H1 (cell line): ENCODE measurements around the gene PRMT9. TPM values are rescaled to one million over a fixed set of nuclear protein-coding genes. Genes with fewer than 3 reads are reported as not detected.

Experiments
- CTCF ChIA-PET: fragments of 300-600 bp; sonication (Branson Sonifier 250); formaldehyde crosslinking; loops from one replicate; lab custom pipeline; 2021; ENCODE audit not compliant: partially characterized antibody; lab: Charles Lee
- POLR2A ChIA-PET: fragments of 300-600 bp; sonication (Branson Sonifier 250); formaldehyde crosslinking; loops from one replicate; lab custom pipeline; 2021; ENCODE audit warnings: inconsistent platforms; ENCODE audit not compliant: partially characterized antibody; lab: Charles Lee
- DNase-seq, 2 experiments: peaks; one replicate each; pipeline versions ENCODE4 v3.0.0 to v3.0.0-alpha.2; 2010 to 2022; ENCODE audit warnings: low spot score in 2 of 2, low read depth in 1 of 2, mixed read lengths in 1 of 2
- FAIRE-seq: peaks from 2 replicates; lab custom pipeline; 2011; peaks lifted over from hg19 to GRCh38; lab: Jason Lieb, UNC
- H2AFZ ChIP-seq: 2 replicates; pipeline ENCODE4 v1.8.1; 2012; ENCODE audit warnings: low read length, inconsistent platforms
- H2AK5ac ChIP-seq: 2 replicates; pipeline ENCODE4 v1.6.1; 2013; ENCODE audit warnings: low read depth, low read length
- H2BK120ac ChIP-seq: replicated peaks from 2 replicates; pipeline ENCODE3; 2013; ENCODE audit warnings: low read depth, low read length, inconsistent platforms
- H2BK12ac ChIP-seq: 2 replicates; pipeline ENCODE4 v1.6.1; 2013; ENCODE audit warnings: low read depth, low read length
- H2BK15ac ChIP-seq: 2 replicates; pipeline ENCODE4 v1.6.1; 2013; ENCODE audit warnings: low read length
- H2BK20ac ChIP-seq: 2 replicates; pipeline ENCODE4 v1.6.1; 2013; ENCODE audit warnings: low read length
- H2BK5ac ChIP-seq: 2 replicates; pipeline ENCODE4 v1.6.1; 2013; ENCODE audit warnings: low read depth, low read length
- H3K14ac ChIP-seq: 2 replicates; pipeline ENCODE4 v1.6.1; 2013; ENCODE audit warnings: inconsistent platforms; ENCODE audit not compliant: insufficient read length
- H3K18ac ChIP-seq: 2 replicates; pipeline ENCODE4 v1.6.1; 2013; ENCODE audit warnings: low read length; ENCODE audit errors: extremely low read depth
- H3K23ac ChIP-seq: 2 replicates; pipeline ENCODE4 v1.6.1; 2013; ENCODE audit warnings: inconsistent platforms; ENCODE audit not compliant: insufficient read length
- H3K23me2 ChIP-seq: 2 replicates; pipeline ENCODE4 v1.6.1; 2013; ENCODE audit warnings: low read depth, low read length
- H3K27ac ChIP-seq: 2 replicates; pipeline ENCODE4 v1.6.1; 2011; ENCODE audit warnings: low read depth, low read length, inconsistent platforms
- H3K27me3 ChIP-seq, 4 experiments: replicated peaks in 1 of 4; 1 replicate in 1 of 4; 2 replicates in 3 of 4; pipeline versions ENCODE4 v1.6.1 to v1.8.1; 2011 to 2013; ENCODE audit warnings: low read length in 3 of 4, mild to moderate bottlenecking in 3 of 4, inconsistent platforms in 2 of 4, mixed read lengths in 2 of 4, moderate library complexity in 1 of 4; ENCODE audit not compliant: control insufficient read depth in 3 of 4, insufficient read depth in 3 of 4; ENCODE audit errors: extremely low read depth in 1 of 4
- H3K36me3 ChIP-seq, 4 experiments: 2 replicates each; pipeline versions ENCODE4 v1.6.1 to v1.8.1; 2011 to 2013; ENCODE audit warnings: mild to moderate bottlenecking in 4 of 4, low read length in 3 of 4, moderate library complexity in 2 of 4, control low read depth in 1 of 4, inconsistent platforms in 1 of 4; ENCODE audit not compliant: insufficient read depth in 4 of 4, control insufficient read depth in 2 of 4
- H3K4ac ChIP-seq: replicated peaks from 2 replicates; pipeline ENCODE3; 2013; ENCODE audit warnings: low read length, low read depth, mixed read lengths, inconsistent platforms; ENCODE audit not compliant: insufficient read length
- H3K4me1 ChIP-seq, 4 experiments: replicated peaks in 1 of 4; 1 replicate in 1 of 4; 2 replicates in 3 of 4; pipeline versions ENCODE4 v1.6.1 to v1.8.1; 2011 to 2013; ENCODE audit warnings: low read length in 3 of 4, inconsistent platforms in 2 of 4, mixed read lengths in 1 of 4; ENCODE audit not compliant: insufficient read depth in 4 of 4, control insufficient read depth in 3 of 4
- H3K4me2 ChIP-seq, 2 experiments: 2 replicates each; pipeline versions ENCODE4 v1.6.1 to v1.8.1; 2011 to 2013; ENCODE audit warnings: low read depth in 2 of 2, low read length in 2 of 2, control low read depth in 1 of 2, inconsistent platforms in 1 of 2, mild to moderate bottlenecking in 1 of 2; ENCODE audit not compliant: insufficient read depth in 1 of 2
- H3K4me3 ChIP-seq, 4 experiments: fragments of 200-600, 300-600 bp in 1 of 4; sonication (generic), shearing (Covaris generic), sonication (Bioruptor Twin) in 1 of 4; 2 replicates each; pipeline versions ENCODE4 v1.5.1 to v1.8.1; 2011 to 2016; ENCODE audit warnings: low read length in 4 of 4, low read depth in 3 of 4, control low read depth in 2 of 4, inconsistent platforms in 2 of 4, mild to moderate bottlenecking in 2 of 4, mixed read lengths in 1 of 4, moderate library complexity in 1 of 4; ENCODE audit not compliant: insufficient read depth in 2 of 4; ENCODE audit errors: extremely low read depth in 1 of 4
- H3K56ac ChIP-seq: replicated peaks from 2 replicates; pipeline ENCODE3; 2013; ENCODE audit warnings: low read depth, mild to moderate bottlenecking, mixed read lengths, low read length, inconsistent platforms; ENCODE audit not compliant: insufficient read length
- H3K79me1 ChIP-seq: 2 replicates; pipeline ENCODE4 v1.6.1; 2013; ENCODE audit warnings: low read depth, low read length, control low read depth
- H3K79me2 ChIP-seq, 2 experiments: 2 replicates each; pipeline versions ENCODE4 v1.6.1 to v1.8.1; 2012 to 2013; ENCODE audit warnings: low read length in 2 of 2, mild to moderate bottlenecking in 2 of 2, inconsistent platforms in 1 of 2; ENCODE audit not compliant: insufficient read depth in 2 of 2, control insufficient read depth in 1 of 2
- H3K9ac ChIP-seq, 4 experiments: replicated peaks in 1 of 4; 1 replicate in 1 of 4; 2 replicates in 3 of 4; pipeline versions ENCODE4 v1.6.1 to v1.8.1; 2011 to 2013; ENCODE audit warnings: low read depth in 3 of 4, low read length in 3 of 4, control low read depth in 2 of 4, mild to moderate bottlenecking in 2 of 4, moderate library complexity in 2 of 4, inconsistent platforms in 1 of 4; ENCODE audit errors: extremely low read depth in 1 of 4
- H3K9me3 ChIP-seq, 2 experiments: 2 replicates each; pipeline versions ENCODE4 v1.6.1 to v1.8.1; 2012 to 2013; ENCODE audit warnings: mild to moderate bottlenecking in 2 of 2, moderate library complexity in 2 of 2, control low read depth in 1 of 2, inconsistent platforms in 1 of 2, low read depth in 1 of 2, low read length in 1 of 2, mixed read lengths in 1 of 2; ENCODE audit not compliant: insufficient read depth in 2 of 2
- H4K20me1 ChIP-seq, 2 experiments: replicated peaks in 1 of 2; 2 replicates each; pipeline versions ENCODE3 to v1.8.1; 2011 to 2013; ENCODE audit warnings: inconsistent platforms in 2 of 2, low read length in 2 of 2, mild to moderate bottlenecking in 1 of 2; ENCODE audit not compliant: insufficient read depth in 2 of 2, control insufficient read depth in 1 of 2
- H4K5ac ChIP-seq: 2 replicates; pipeline ENCODE4 v1.6.1; 2013; ENCODE audit warnings: low read length, low read depth, mixed read lengths, inconsistent platforms; ENCODE audit not compliant: insufficient read length
- H4K8ac ChIP-seq: 2 replicates; pipeline ENCODE4 v1.8.0; 2013; ENCODE audit warnings: mild to moderate bottlenecking, moderate library complexity, low read length, inconsistent platforms; ENCODE audit not compliant: insufficient read depth; ENCODE audit errors: extremely low read depth
- H4K91ac ChIP-seq: replicated peaks from 2 replicates; pipeline ENCODE3; 2013; ENCODE audit warnings: low read length, mixed read lengths, inconsistent platforms; ENCODE audit not compliant: insufficient read length
- CBX5 ChIP-seq: fragments of 300-800, 300-1000 bp; sonication (generic); IDR thresholded peaks from 2 replicates; pipeline ENCODE4 v1.7.1; 2016; ENCODE audit warnings: antibody characterized with exemption, low read length, low read depth
- CHD1 ChIP-seq: IDR thresholded peaks from 2 replicates; pipeline ENCODE4 v1.6.1; 2012; ENCODE audit warnings: low read depth, low read length, improper control_type of control experiment
- EGR1 ChIP-seq: IDR thresholded peaks from 2 replicates; pipeline ENCODE4 v1.6.1; 2011; ENCODE audit warnings: low read depth, low read length, borderline replicate concordance
- EP300 ChIP-seq, 2 experiments: IDR thresholded peaks; 1 replicate in 1 of 2; 2 replicates in 1 of 2; pipeline ENCODE4 v1.6.1; 2011 to 2012; ENCODE audit warnings: low read depth in 2 of 2, low read length in 2 of 2, mild to moderate bottlenecking in 2 of 2, borderline replicate concordance in 1 of 2, inconsistent platforms in 1 of 2, moderate library complexity in 1 of 2
- EZH2 ChIP-seq: fragments of 200-600 bp; sonication (generic); IDR thresholded peaks from 2 replicates; pipeline ENCODE4 v1.7.1; 2012; ENCODE audit warnings: low read depth, mild to moderate bottlenecking, moderate library complexity, low read length, inconsistent platforms; ENCODE audit not compliant: severe bottlenecking
- JUN ChIP-seq: IDR thresholded peaks from 2 replicates; pipeline ENCODE4 v1.6.1; 2011; ENCODE audit warnings: low read depth, mild to moderate bottlenecking, improper control_type of control experiment, low read length
- NRF1 ChIP-seq: IDR thresholded peaks from 2 replicates; pipeline ENCODE4 v1.6.1; 2011; ENCODE audit warnings: mild to moderate bottlenecking, low read depth, low read length, improper control_type of control experiment
- POLR2A ChIP-seq, 2 experiments: IDR thresholded peaks; 1 replicate in 1 of 2; 2 replicates in 1 of 2; pipeline ENCODE4 v1.6.1; 2011; ENCODE audit warnings: low read depth in 2 of 2, low read length in 2 of 2, mild to moderate bottlenecking in 2 of 2; ENCODE audit errors: control extremely low read depth in 1 of 2
- POLR2AphosphoS5 ChIP-seq: IDR thresholded peaks from 2 replicates; pipeline ENCODE4 v1.6.1; 2011; ENCODE audit warnings: low read depth, low read length
- POU5F1 ChIP-seq: IDR thresholded peaks from 2 replicates; pipeline ENCODE4 v1.6.1; 2011; ENCODE audit warnings: low read depth, mild to moderate bottlenecking, low read length, moderate library complexity
- RFX5 ChIP-seq: IDR thresholded peaks from 2 replicates; pipeline ENCODE4 v1.6.1; 2011; ENCODE audit warnings: low read depth, low read length, improper control_type of control experiment, borderline replicate concordance
- SAP30 ChIP-seq: fragments of 300-600 bp; sonication (generic); IDR thresholded peaks from 2 replicates; pipeline ENCODE4 v1.7.1; 2012; ENCODE audit warnings: low read length, moderate library complexity, mild to moderate bottlenecking, inconsistent platforms; ENCODE audit not compliant: insufficient read depth, insufficient replicate concordance
- SIX5 ChIP-seq: IDR thresholded peaks from 2 replicates; pipeline ENCODE4 v1.6.1; 2011; ENCODE audit warnings: mild to moderate bottlenecking, low read depth, low read length
- SP1 ChIP-seq: IDR thresholded peaks from 2 replicates; pipeline ENCODE4 v1.6.1; 2011; ENCODE audit warnings: low read depth, low read length
- SP4 ChIP-seq: IDR thresholded peaks from 2 replicates; pipeline ENCODE4 v1.6.1; 2012; ENCODE audit warnings: low read length, inconsistent platforms
- SUZ12 ChIP-seq: fragments of 200-600 bp; sonication (generic); IDR thresholded peaks from 2 replicates; pipeline ENCODE4 v1.6.1; 2012; ENCODE audit warnings: mild to moderate bottlenecking, inconsistent platforms, low read length, moderate library complexity, mixed read lengths
- WGBS, 2 experiments: shearing (Covaris generic) in 1 of 2; methylation state at CpG; one replicate each; pipeline versions ENCODE4 v1.1.6 to v1.1.7; 2013 to 2015; ENCODE audit warnings: low lambda C conversion rate in 2 of 2, mixed read lengths in 2 of 2, inconsistent platforms in 1 of 2, low coverage in 1 of 2, missing lambda C conversion rate in 1 of 2; ENCODE audit not compliant: insufficient replicate concordance in 2 of 2, insufficient coverage in 1 of 2, insufficient read length in 1 of 2; ENCODE audit errors: extremely low coverage in 1 of 2, missing lambda C conversion rate in 1 of 2; 5-methylcytosine and 5-hydroxymethylcytosine counted together
- polyA plus RNA-seq, 7 experiments: library from polyadenylated mRNA; depleted of rRNA in 3 of 7; stranded (reverse) in 5 of 7; unstranded in 2 of 7; fragments of >200 nt in 5 of 7; fragments of 200-250 nt in 2 of 7; gene quantifications; 1 replicate in 5 of 7; 2 replicates in 1 of 7; 4 replicates in 1 of 7; pipeline versions ENCODE4 v1.2.1 to v1.2.3, GENCODE V29; 2011 to 2013; ENCODE audit warnings: missing spikeins in 2 of 7, mixed read lengths in 2 of 7
- total RNA-seq: library from RNA; stranded (reverse); fragmentation: NEBNext Ultra II Directional; extraction: Animal tissue kit (Norgen Biotek cat#: 25700); gene quantifications from 2 replicates; pipeline ENCODE4 v1.2.1, GENCODE V29; 2021

The PRMT9 gene
- total and polyA plus RNA-seq, 2 of the 8 experiments (the other 6 are each of a cell fraction or from before 2014, with no cell fraction given) = 3.8 to 9.6 TPM

GRCh38 chr4:147610686-147611085 lies 73.3 kb downstream of the PRMT9 start:
- Histone ChIP-seq H4K20me1 (no peaks in the 10 kb centered on the region), H3K4me2 (no peak overlapping the region), H4K5ac (no peak overlapping the region), H3K9me3 (no peaks in the 10 kb centered on the region), H2AFZ (no peak overlapping the region), H2BK12ac (no peak overlapping the region), H3K36me3 (no peaks in the 10 kb centered on the region), H3K18ac (no peak overlapping the region), H3K4me1 (no peaks in the 10 kb centered on the region), H3K27me3 (no peaks in the 10 kb centered on the region), H2AK5ac (no peak overlapping the region), H3K14ac (no peak overlapping the region), H2BK20ac (no peak overlapping the region), H3K79me1 (no peaks in the 10 kb centered on the region), H3K4me3 (no peak overlapping the region), H3K23ac (no peak overlapping the region), H4K8ac (no peak overlapping the region), H3K23me2 (no peaks in the 10 kb centered on the region), H4K91ac (no peak overlapping the region), H3K27ac (no peak overlapping the region), H3K56ac (no peak overlapping the region), H3K9ac (no peak overlapping the region), H2BK5ac (no peak overlapping the region), H2BK15ac (no peak overlapping the region), H3K4ac (no peak overlapping the region), H2BK120ac (no peak overlapping the region), H3K79me2 (no peaks in the 10 kb centered on the region)
- ChIA-PET CTCF (interaction anchor here (0.6 kb wide), 2 partner anchors 13 to 258 kb away, joined by 4 read pairs; no protein-coding TSS in a partner anchor), POLR2A (no interaction called here)
- DNase-seq (no peak), FAIRE-seq (no peak)
- TF ChIP-seq CHD1 = no peak
- no peak for TF ChIP-seq POU5F1
- no peak for TF ChIP-seq EGR1
- no peak for TF ChIP-seq RFX5
- no peak for TF ChIP-seq POLR2A (IDR thresholded peaks at IDR 0.05; ENCODE audit: control extremely low read depth in 1 of 2, low read depth in 2 of 2, low read length in 2 of 2)
- no peak for TF ChIP-seq POLR2AphosphoS5
- TF ChIP-seq SAP30 = no peak
- no peak for TF ChIP-seq SUZ12
- TF ChIP-seq SP4 = no peak
- no peak for TF ChIP-seq EZH2
- TF ChIP-seq CBX5 = no peak
- TF ChIP-seq SP1 = no peak
- TF ChIP-seq SIX5 = no peak
- no peak for TF ChIP-seq EP300 (IDR thresholded peaks at IDR 0.05; ENCODE audit: borderline replicate concordance in 1 of 2, low read depth in 2 of 2, low read length in 2 of 2)
- no peak for TF ChIP-seq JUN
- no peak for TF ChIP-seq NRF1
- 100% methylated on average over 1 of the region's 1 CpG; no CpG with 5 or more reads in 1 of the 2 experiments for WGBS, 2 experiments
